Occipital lobe (tissue), 2 donors: ENCODE data around the gene HS3ST6. TPM values are rescaled to one million over a fixed set of nuclear protein-coding genes. Genes with fewer than 3 reads are reported as not detected.
"Not testable (repeated sequence)": the region's sequence is repeated elsewhere in the genome, so short reads cannot be mapped to it uniquely, and the experiment has no call there.

Experiments used
- DNase-seq: peaks from one replicate; lab custom pipeline; 2025; lab: John Stamatoyannopoulos, UW
- total RNA-seq: library from RNA; depleted of rRNA; stranded (reverse); fragments of >200 nt; gene quantifications from one replicate; pipeline ENCODE4 v1.2.3, GENCODE V29; 2014

HS3ST6 gene
- total RNA-seq, 1 donor from 2014 or later: not detected

DNA sequence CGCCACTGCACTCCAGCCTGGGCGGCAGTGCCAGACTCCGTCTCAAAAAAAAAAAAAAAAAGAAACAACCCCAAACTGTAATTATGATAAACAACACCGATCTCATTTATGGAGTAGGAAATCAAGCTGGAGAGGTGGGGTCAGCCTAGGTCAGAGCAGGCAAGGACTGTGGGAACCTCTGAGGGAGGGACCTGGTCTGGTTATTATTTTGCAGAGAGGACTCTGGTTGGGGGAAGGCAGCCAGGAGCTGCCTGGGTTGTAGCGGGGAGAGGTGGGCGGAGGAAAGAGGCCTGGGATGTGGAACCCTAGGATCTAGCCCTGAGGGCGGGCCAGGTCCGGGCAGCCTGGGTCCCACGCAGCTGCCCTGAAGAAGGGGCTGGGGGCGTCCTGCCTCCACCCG, 10.9 kb upstream of the HS3ST6 start:
- no peak for DNase-seq

DNA sequence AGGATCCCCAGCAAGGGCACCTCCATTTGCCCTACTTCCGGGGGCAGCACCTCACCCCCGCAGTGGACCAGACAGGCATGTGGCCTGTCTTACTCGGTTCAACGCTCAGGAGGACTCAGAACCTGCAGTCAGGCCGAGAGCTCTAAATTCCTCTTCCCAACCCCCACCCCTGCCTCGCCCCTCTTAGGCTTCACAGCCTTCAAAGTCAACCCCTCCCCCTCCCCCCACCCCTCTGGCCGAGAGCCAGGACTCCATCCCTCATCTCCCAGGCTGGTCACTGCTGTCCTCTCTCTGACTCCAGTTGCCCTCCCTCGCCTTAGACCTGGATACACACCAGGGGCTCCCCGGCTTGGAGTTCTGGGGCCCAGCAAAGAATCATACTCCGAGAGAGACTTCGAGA, 8.1 kb upstream of the HS3ST6 start:
- DNase-seq: no peak

DNA sequence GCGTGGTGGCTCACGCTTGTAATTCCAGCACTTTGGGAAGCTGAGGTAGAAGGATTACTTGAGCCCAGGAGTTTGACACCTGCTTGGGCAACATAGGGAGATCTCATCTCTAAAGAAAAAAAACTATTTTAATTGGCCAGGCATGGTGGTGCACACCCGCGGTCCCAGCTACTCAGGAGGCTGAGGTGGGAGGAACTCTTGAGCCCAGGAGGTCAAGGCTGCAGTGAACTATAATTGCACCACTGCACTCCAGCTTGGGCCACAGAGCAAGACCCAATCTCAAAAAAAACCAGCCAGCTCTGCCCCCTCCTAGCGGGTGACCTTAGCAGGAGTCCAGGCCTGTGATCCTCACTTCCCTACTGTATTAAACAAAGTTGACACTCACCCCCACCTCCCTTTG, 5.9 kb upstream of the HS3ST6 start:
- DNase-seq: no peak

DNA sequence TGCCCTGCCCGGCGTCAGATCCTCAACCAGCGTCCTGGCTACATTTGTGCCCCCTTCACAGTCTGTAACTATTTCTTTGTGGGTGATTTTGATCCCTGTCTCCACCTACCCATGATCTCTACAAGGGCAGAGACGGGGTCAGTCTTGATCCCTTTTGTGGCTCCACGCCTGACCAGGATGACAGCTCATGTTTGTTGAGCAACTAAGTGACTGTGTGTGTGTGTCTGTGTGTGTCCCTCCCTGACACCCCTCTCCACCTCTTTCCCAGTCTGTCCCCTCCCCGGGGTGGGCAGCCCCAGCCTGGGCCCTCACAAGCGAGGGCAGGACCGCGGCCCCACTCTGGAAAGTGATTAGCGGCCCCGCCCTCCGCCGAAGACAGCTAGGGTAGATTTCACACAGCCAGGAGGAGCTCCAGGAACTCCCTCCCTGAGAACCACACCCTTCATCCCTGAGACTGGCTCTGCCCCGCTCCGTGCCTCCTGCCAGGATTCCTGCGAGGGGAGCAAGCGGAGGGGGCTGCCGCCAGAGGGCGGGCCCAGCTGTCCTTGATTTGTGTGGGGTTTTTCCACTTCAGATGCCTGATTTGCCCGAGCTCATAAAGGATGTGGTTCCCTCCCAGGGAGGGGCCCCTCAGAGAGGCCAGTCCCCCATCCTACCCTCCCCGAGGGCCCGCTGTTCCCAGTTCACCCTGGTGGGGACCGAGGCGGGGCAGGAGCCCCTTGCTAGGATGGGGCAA, 5.3 kb upstream of the HS3ST6 start:
- no peak for DNase-seq

DNA sequence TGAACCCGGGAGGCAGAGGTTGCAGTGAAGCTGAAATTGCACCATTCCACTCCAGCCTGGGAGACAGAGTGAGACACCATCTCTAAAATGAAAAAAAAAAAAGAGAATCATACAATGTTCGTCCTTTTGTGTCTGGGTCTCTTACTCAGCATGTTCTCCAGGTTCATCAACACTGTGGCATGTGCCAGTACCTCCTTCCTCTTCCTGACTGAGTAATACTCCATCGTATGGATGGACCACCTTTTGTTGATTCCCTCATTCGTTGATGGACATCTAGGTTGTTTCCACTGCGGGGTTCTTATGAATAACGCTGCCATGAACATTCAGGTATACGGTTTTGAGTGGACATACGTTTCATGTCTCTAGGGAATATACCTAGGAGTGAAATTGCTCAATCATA, 4.1 kb upstream of the HS3ST6 start:
- DNase-seq: no peak

DNA sequence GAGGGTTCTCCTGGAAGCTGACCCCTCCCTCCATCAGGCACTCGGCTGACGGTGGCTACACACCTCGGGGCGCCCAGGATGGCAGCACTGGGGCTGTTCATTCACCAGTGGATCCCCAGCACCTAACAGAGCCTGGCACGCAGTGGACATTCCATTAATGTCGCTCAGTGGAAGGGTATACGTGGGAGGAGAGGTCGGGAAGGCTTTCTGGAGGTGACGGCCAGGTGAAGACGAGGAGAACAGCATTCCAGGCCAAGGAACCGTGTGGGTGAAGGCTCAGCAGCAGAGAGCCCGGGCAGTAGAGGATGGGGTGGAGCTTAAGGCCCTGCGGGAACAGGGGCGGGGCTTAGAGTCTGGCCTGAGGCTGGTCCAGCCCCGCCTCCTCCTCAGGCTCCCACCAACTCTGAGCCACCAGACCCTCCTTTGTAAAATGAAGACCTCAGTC, 2.5 kb upstream of the HS3ST6 start:
- no peak for DNase-seq

DNA sequence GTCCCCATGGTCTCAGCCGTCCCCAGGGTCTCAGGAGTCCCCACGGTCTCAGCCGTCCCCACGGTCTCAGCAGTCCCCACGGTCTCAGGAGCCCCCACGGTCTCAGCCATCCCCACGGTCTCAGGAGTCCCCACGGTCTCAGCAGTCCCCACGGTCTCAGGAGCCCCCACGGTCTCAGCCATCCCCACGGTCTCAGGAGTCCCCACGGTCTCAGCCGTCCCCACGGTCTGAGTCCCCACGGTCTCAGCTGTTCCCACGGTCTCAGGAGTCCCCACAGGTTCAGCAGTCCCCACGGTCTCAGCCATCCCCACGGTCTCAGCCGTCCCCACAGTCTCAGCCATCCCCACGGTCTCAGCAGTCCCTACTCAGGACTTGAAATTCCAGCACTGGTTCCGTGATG, 1.9 kb upstream of the HS3ST6 start:
- DNase-seq: not testable (repeated sequence)

DNA sequence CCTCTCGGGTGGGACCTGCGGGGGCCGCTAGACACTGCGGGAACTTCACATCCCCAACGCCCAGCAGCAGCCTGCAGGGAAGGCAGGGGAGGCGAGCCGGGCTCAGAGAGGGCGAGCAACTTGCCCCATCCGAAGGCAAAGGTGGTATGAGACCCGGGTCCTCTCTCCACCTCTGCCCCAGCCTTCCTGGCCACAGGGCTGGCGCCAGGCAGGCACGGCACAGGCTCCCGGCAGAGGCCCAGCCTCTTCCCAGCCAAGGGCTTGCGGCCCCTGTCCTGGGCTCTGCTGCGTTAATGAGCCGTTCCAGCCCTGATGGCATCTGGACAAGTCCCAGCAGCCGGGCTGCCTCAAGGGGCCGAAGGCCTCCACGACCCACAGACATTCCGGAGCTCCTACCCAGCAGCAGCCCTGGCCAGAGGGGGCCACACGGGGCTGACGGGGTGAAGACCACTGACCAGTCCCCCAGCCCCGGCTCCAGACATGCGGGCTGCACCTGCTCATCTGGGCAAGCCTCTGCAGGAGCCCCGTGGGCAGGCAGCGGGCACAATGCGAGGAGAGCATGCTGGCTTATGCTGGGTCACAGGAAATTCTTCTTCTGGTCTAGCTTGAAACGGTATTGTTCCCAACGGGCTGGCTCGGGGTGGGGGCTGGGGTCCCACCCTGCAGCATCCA, 1.2 kb upstream of the HS3ST6 start:
- DNase-seq: no peak

DNA sequence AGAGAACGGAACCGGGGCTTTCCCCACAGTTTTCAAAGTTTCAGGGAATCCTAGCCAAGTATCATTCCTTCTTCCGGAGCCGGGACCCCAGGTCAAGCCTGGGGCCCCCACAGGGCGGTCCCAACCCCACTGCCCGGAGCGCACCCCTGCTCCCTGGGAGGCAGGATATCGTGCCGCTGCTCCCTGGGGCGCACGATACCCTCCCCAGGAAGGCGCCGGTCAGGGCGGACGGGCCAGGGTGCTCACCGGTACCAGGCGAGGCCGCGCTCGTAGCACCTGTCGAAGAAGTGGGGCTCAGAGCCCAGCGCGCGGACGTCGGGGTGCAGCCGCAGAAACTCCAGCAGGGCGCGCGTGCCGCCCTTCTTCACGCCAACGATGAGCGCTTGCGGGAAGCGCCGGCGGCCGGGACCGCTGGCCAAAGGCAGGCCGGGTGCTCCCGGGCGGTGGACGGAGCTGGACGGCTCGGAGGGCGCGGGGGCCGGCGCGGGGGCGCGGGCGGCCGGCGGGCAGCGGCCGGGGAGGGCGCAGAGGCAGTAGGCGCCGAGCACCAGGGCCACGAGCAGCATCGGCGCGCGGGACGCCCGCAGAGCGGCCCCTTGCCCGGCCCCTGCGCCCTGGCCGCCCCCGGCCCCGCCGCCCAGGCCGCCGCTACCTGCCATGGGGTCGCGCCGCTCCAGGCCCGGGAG, 407 bp downstream of the HS3ST6 start:
- DNase-seq: no peak

DNA sequence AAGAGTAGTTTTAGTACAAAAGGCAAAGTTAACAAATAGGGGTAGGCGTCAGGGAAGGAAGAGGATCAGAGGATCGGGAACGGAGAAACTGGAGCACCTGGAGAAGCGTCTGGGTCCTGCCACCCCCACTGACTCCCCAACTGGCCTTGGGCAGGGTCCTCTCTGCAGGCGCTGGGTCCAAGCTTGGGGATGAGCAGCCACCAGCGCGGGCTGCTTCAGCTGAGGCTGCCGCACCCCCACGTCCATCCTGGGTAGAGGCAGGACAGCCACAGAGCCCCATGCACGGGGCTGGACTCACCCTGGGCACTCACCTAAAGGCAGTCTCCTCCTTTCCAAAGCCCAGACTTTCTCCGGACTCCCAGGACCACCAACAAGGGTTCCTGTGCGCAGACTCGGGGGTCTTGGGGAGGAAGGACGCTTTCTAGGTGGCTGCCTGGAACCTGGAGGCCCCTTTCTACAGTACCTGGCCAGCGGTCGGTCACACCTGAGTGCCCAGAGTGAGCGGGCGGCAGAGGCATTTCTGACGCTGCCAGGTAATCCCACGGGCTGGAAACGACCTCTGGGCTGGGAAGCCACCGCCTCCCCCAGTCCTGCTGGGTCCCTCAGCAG, 1.1 kb downstream of the HS3ST6 start:
- no peak for DNase-seq

DNA sequence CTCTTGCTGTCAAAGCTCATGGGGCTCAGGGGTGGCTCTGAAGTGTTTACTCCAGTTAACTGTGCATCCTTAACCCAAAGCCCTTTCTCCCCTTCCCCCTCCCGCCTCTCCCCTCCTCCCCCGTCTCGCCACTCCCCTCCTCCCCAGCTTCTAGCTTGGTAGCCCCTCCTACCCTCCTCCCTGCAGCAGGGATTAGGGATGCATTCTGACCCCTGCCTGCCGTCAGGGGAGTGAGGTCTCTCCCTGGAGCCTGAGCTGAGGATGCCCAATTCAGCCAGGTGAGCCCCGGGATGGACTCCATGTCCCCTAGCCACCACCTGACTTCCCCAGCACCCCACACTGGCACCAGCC, 1.6 kb downstream of the HS3ST6 start:
- no peak for DNase-seq

DNA sequence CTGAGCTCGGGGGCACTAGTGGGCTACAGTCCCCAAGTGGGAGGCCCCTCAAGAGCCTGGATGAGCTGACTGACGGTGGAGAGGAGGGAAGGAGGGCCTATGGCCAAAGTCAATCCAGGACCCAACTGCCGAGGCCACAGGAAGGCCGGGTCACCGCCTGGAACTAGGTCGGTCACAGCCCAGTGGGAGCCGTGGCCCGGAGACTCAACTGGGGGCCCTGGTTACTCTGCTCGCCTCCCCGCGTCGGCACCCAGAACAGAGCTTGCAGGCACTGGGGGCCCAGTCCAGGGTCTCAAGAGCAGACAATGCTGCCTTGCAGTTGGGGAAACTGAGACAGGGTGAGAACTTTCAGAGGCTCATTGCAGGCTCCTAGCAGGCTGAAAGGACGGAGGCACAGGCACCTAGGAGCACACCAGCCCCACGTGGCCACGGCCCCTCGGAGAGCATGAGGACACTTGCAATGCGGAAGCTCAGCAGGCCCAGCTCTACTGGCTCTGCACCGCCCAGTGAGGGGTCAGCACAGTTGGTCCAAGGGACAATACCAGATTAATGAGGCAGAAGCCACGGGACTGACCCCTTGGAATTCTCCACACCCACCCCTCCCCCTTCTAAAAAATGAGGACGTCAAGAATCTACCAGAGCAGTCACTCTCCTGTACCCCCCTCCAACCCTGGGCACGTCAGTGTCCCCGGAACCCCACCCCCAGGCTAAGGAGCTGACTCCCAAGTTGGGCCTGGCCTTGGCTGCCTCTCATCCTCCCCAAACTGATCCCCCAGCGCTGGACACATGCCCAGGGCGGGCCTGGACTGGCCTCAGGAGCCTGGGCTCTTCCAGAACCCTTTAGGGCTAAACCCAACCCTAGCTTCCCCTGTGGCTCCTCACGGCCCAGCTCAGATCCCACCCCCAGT, 2.2 kb downstream of the HS3ST6 start:
- no peak for DNase-seq

DNA sequence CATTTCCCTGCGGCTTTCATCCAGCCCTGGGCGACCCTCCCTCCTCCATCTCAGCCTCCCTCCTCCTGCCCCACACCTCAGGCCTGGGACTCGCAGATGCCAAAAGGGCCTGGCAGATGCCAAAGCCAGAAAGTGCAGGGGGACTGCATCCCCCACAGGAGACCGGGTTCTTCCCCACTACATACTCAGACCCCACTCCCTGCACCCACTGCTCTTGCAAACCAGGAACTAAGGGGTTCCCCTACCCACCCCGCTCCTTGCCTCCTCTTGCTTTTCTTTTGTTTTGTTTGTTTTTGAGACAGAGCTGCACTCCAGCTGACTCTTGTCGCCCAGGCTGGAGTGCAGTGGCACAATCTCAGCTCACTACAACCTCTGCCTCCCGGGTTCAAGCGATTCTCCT, 3.2 kb downstream of the HS3ST6 start:
- no peak for DNase-seq

DNA sequence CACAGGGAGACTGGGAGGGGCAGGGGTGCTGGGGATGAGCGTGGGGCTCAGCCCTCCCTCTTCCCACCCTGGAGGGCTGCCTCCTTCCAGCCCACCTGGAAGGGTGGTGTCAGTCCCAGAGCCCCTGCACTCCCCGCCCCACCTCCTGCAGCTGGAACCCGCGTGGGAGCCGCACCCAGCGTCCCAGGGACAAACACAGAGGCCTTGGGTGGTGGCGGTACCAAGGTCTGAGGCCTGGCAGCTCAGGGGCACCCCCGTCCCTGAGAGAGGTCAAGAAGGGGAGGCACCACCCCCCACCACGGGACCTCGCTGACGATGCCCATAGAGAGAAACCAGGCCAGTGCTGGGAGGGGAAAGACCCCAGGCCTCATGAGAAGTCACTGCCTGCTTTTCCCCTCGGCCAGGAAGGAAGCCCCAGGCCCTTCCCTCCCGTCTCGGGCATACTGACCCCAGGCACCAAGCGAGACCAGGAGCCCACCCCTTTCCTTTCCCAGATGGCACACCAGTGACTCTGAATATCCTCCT, 4.1 kb downstream of the HS3ST6 start:
- no peak for DNase-seq

DNA sequence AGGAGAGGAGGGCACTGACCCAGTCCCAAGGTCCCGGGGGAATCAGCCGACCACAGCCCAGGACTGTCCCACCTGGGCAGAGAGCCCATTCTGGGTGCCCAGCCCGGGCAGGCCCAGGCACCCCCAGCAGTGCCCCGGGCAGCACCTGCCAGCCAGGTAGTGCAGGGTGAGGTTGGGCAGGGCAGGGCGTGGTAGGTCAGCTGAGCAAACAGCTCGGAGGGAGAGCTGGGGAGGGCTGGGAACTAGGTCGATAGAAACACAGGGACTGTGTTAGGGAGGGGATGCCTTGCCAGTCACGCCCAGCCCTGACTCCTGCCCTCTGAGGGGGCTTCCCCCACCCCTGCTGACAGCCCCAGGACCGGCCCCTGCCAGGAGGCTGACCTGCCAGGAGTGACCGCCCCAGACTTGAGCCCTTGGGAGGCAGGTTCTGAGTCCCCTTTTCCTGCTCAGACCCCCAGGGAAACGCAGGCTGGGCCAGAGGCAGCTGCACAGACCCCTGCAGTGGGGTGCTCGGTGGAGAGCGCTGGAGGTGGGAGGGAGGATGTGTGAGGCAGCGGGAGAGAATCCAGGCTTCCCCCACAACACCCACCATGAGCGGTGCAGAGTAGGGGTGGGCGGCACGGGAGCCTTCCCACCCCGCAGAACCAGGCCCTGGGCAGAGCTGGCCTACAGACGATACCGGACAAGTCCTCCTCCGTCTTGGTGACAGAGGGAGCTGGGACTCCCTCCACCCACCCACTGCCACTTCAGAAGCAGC, 4.7 kb downstream of the HS3ST6 start:
- no peak for DNase-seq

DNA sequence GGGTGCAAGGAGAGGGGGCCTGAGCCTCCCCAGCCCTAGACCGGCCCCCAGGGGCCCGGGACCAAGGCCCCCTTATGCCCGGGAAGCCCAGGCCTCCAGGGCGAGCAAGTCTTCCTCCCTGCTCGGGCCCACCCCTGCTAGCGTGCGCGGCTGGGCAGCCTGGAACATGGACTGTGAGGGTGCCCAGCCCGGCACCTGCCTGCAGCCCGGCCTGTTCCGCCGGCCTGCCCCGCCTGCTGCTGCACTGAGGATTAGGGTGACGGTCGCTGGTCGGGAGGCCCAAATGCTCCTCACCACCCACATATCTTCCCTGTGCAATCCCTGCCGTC, 6.0 kb downstream of the HS3ST6 start:
- no peak for DNase-seq

DNA sequence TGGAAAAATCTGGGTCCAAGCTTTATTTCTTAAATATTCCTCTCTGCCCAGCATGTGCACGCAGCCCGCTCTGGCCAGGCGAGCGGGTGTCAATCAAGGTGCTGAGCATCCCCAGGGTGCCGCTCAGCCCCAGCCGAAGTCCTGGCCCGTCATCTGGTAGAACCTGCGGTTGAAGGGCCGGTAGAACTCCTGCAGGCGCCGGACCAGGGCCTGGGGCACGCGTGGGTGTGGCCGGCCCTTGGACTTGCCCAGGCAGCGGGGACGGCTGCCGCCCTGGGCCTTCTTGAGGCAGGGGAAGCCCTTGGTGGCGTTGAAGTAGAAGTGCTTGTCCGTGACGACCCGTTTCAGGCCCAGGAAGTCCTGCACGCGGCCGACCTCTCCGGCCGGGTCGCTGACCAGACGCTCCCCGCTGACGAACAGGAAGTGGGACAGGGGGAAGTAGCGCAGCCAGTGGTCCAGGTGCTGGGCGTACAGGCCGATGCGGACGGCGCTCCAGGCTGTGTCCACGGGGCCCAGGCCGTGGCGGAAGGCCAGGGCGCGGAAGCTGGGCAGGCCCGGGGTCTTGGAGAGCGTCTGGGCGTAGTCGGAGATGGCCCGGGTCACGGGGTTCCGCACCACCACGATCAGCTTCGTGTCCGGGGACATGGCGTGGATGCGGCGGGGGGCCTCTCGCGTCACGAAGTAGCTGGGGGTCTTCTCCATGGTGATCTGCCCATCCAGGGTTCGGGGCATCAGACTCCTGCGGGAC, 6.6 kb downstream of the HS3ST6 start:
- DNase-seq: no peak

DNA sequence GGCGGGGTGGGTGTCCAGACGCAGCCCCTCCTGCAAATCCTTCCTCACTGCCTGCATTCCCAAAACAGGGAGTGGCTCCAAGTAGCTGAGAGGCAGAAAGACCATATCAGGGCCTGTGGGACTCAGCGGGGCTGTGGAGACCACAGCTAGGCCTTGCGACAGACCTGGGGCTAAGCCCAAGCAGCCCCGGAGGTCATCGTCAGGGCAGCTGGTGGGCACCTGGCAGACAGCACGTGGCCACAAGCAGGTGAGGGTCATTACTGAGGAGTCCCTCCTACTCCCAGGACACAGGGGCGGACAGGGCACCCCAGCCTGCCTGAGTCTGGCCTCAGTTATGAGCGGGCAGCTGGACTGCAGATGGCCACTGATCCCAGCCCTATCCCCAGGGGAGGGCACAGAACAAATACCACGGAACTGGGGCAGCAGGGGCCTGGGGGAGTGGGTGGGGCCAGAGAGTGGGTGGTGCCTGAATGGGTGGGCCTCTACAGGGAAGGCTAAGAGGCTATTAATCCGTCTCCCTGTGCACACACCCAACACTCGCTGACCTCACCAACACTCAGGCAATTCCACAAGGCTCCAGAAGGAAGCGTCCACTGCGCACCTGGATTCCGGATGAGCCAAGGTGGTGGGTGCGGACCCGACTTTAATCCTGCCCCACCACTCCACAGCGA, 8.5 kb downstream of the HS3ST6 start:
- DNase-seq: no peak

DNA sequence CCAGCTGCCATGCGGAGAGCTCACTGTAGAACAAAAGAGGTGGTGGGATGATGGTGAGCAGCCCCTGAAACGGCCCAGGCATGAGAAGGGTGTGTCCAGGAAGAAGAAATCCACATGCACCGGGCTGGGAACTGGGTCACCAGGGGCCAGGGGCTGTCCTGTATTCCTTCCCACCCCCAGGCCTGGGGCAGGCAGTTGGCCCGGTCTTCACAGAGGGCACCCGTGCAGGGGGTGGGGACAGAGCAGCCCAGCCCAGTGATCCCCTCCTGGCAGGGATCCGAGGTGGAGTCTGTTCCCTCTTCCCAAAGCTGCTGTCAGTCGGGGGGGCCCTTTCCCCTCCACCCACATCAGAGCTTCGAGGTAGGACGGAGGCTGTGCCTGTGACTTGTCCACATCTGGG, 9.2 kb downstream of the HS3ST6 start:
- no peak for DNase-seq
